ENCODE data around the gene DYNC1LI1. TPM values are rescaled to one million over a fixed set of nuclear protein-coding genes. Genes with fewer than 3 reads are reported as not detected.

DYNC1LI1 gene
- total RNA-seq, 1 experiment from 2014 or later: 56.2 TPM

DNA sequence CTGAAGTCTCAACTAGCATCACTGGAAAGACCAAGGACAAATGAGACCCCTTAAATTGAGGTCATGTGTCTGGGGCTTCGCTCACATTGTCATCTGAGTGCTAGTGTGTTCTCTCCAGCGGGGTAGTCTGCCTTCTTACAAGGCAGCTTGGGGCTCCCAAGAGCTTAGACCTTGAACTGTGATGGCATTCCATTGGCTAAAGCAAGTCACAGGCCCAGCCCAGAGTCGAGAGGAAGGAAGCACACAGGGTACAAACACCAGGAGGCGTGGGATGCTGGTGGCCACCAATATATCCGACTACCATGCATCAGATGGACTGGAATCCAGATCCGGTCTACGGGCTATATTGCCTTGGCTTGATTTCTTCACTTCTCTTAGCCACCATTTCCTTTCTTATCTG lies 31.5 kb upstream of the DYNC1LI1 start:
- Histone ChIP-seq H3K4me1 (ENCODE audit: insufficient read depth, low read length) (no peaks in the 10 kb centered on the region), H2BK20ac (ENCODE audit: low read depth, low read length, poor library complexity, severe bottlenecking) (no peak overlapping the region), H3K79me1 (ENCODE audit: insufficient read depth, low read depth, low read length, poor library complexity, severe bottlenecking) (no peaks in the 10 kb centered on the region), H3K4me2 (ENCODE audit: insufficient read depth, insufficient read length, low read length) (no peak overlapping the region), H4K5ac (ENCODE audit: insufficient read length, low read depth, low read length) (no peak overlapping the region), H2BK15ac (ENCODE audit: low read depth, low read length) (no peak overlapping the region), H3K23ac (ENCODE audit: insufficient read length, low read depth, low read length) (no peak overlapping the region), H3K79me2 (ENCODE audit: insufficient read depth, low read length) (no peaks in the 10 kb centered on the region), H4K8ac (replicated peaks; ENCODE audit: insufficient read length, low read depth, low read length) (no peak overlapping the region), H2AK5ac (ENCODE audit: insufficient read length, low read length) (no peak overlapping the region), H3K18ac (ENCODE audit: insufficient read length, low read depth, low read length) (no peak overlapping the region), H3K56ac (ENCODE audit: insufficient read length, low read depth, low read length) (no peak overlapping the region), H2BK12ac (ENCODE audit: insufficient read length, low read depth, low read length) (no peak overlapping the region), H3K9me3 (ENCODE audit: control insufficient read depth, low read depth, low read length) (no peaks in the 10 kb centered on the region), H3K4ac (ENCODE audit: low read depth, low read length) (no peak overlapping the region), H3T11ph (ENCODE audit: low read length) (no peak overlapping the region), H4K20me1 (ENCODE audit: control insufficient read depth, insufficient read depth, insufficient read length) (no peaks in the 10 kb centered on the region), H3K23me2 (ENCODE audit: insufficient read length, low read depth, low read length, poor library complexity, severe bottlenecking) (no peaks in the 10 kb centered on the region), H3K9ac (ENCODE audit: extremely low read depth, insufficient read length, low read length) (no peak overlapping the region), H2BK5ac (ENCODE audit: insufficient read length, low read length) (no peak overlapping the region), H4K91ac (ENCODE audit: insufficient read length, low read depth, low read length) (no peak overlapping the region), H2AFZ (ENCODE audit: low read length) (no peak overlapping the region), H2BK120ac (ENCODE audit: low read depth, low read length, poor library complexity, severe bottlenecking) (no peak overlapping the region), H3K27ac (ENCODE audit: insufficient read length, low read depth, low read length) (no peak overlapping the region), H3K27me3 (ENCODE audit: insufficient read depth, low read length) (no peaks in the 10 kb centered on the region), H3K14ac (ENCODE audit: insufficient read depth, low read length) (no peak overlapping the region)
- no peak overlapping the region for H3K27ac Mint-ChIP-seq
- peaks cover 8 to 11% of the 10 kb centered on the region in 2 experiments for H3K4me1 Mint-ChIP-seq
- no peak for DNase-seq
- peaks cover 10% of the 10 kb centered on the region for H3K27me3 Mint-ChIP-seq (ENCODE audit: low read depth)
- H3K4me3 Mint-ChIP-seq: no peak overlapping the region
- no CpG with 5 or more reads among the region's 7 CpGs for WGBS (ENCODE audit: extremely low coverage, insufficient read length, low lambda C conversion rate)
- no peaks in the 10 kb centered on the region for H3K36me3 Mint-ChIP-seq (ENCODE audit: insufficient read depth in 1 of 3, low read depth in 3 of 3)
- no peaks in the 10 kb centered on the region for H3K9me3 Mint-ChIP-seq
- TF ChIP-seq, protein P1, sequence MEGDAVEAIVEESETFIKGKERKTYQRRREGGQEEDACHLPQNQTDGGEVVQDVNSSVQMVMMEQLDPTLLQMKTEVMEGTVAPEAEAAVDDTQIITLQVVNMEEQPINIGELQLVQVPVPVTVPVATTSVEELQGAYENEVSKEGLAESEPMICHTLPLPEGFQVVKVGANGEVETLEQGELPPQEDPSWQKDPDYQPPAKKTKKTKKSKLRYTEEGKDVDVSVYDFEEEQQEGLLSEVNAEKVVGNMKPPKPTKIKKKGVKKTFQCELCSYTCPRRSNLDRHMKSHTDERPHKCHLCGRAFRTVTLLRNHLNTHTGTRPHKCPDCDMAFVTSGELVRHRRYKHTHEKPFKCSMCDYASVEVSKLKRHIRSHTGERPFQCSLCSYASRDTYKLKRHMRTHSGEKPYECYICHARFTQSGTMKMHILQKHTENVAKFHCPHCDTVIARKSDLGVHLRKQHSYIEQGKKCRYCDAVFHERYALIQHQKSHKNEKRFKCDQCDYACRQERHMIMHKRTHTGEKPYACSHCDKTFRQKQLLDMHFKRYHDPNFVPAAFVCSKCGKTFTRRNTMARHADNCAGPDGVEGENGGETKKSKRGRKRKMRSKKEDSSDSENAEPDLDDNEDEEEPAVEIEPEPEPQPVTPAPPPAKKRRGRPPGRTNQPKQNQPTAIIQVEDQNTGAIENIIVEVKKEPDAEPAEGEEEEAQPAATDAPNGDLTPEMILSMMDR (conservative IDR thresholded peaks at IDR 0.05): no peak

Measured in H9 (cell line).